GM12875 (cell line): ENCODE results near the gene PSTPIP2.

Source experiments
- H3K4me3 ChIP-seq: one replicate; pipeline ENCODE4 v1.5.1; 2011; ENCODE audit warnings: low read depth, low read length, control low read depth
- CTCF ChIP-seq: IDR thresholded peaks from 2 replicates; pipeline ENCODE4 v1.5.1; 2011; ENCODE audit warnings: low read depth, mild to moderate bottlenecking, control low read depth, inconsistent platforms, low read length, moderate library complexity, borderline replicate concordance; ENCODE audit not compliant: insufficient read depth

PSTPIP2 gene

GRCh38 chr18:46069524-46069923, 2.5 kb downstream of the PSTPIP2 start:
- no peak overlapping the region for H3K4me3 ChIP-seq
- TF ChIP-seq CTCF, result no peak

- TF ChIP-seq CTCF, result no peak
These were observed 3.3 kb downstream of the PSTPIP2 start for GRCh38 chr18:46068763-46069162.

DNA sequence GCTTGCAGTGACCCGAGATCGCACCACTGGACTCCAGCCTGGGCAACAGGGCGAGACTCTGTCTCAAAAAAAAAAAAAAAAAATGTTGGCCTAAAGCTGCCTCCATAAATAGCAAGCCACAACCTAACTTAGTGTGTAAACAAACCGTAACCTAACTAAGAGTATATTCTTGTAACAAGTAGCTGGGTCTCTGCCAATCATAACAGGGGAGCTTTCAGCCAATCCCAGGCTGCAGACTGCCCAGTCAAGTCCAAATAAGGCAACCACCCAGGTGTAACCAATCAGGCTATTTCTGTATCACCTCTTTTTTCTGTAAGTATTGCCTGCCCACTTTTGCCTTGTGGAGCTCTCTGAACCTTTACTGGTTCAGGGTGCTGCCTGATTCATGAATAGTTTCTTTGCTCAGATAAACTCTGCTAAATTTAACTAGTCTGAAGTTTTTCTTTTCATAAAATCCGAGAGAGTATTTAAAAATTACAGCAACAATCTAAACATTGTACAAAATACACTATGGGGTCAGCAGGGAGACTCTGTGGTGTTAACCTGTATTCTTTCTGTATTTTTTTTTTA, 4.5 kb downstream of the PSTPIP2 start:
- H3K4me3 ChIP-seq, result no peak overlapping the region
- TF ChIP-seq CTCF, result no peak

More at GRCh38 chr18:46068763-46069162, 3.3 kb downstream of the PSTPIP2 start:
- no peak overlapping the region for H3K4me3 ChIP-seq

- TF ChIP-seq CTCF, result no peak
- H3K4me3 ChIP-seq, result no peak overlapping the region
These were observed 9.3 kb downstream of the PSTPIP2 start for GRCh38 chr18:46062781-46063180.

DNA sequence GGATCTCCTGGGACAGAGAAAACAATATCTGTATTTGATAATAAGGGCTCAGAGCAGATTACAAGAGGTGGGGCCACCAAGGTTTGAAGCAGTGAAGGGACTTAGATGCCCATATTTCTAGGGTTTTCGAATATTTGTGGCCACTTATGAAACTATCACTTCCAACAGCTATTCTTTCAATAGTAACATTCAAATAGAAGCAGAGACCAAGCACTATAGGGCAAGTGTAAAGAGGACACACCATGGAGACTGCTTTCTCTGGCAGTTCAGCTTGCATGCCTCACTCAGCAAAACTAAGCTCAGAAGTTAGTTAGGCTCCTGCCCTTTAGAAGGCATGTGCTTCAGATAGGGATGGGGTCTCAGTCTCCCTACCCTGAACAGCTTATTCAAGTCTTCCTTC, 10.3 kb downstream of the PSTPIP2 start:
- no peak overlapping the region for H3K4me3 ChIP-seq
- no peak for TF ChIP-seq CTCF

DNA sequence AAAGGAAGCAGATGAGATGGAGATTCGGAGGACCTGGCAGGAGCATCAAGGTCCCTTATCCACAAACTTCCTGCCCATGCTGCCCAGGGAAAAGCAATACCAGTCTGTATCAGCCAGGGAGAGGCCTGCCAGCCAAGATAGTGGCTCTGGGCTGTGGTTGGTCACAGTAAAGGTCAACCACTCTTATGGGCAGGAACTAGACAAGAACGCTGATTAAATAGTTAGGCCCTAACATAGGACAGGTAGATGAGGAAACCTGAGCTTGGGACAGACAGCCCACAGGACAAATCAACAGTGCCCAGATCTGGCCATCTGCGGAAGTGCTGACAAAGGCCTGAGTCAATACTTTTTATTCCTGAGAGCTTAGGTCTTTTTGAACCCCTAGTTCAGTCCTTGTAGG, 10.7 kb downstream of the PSTPIP2 start:
- no peak for TF ChIP-seq CTCF
- no peak overlapping the region for H3K4me3 ChIP-seq

GRCh38 chr18:46060359-46060841, 11.7 kb downstream of the PSTPIP2 start:
- TF ChIP-seq CTCF, result no peak

More at GRCh38 chr18:46060359-46060841, 11.7 kb downstream of the PSTPIP2 start:
- H3K4me3 ChIP-seq, result no peak overlapping the region
